Fibroblast of mammary gland (primary cell): ENCODE results near the gene PSMB11.
"Not testable (repeated sequence)": the region's sequence is repeated elsewhere in the genome, so short reads cannot be mapped to it uniquely, and the experiment has no call there.

Experiments
- DNase-seq: peaks from one replicate; pipeline ENCODE4 v3.0.0-alpha.2; 2010; ENCODE audit warnings: low read depth
- H3K4me3 ChIP-seq: 2 replicates; pipeline ENCODE4 v1.5.1; 2011; ENCODE audit warnings: low read depth, mild to moderate bottlenecking, low read length, moderate library complexity; ENCODE audit not compliant: control insufficient read depth
- CTCF ChIP-seq: conservative IDR thresholded peaks from 2 replicates; pipeline ENCODE4 v1.5.1; 2011; ENCODE audit warnings: low read depth, low read length, inconsistent platforms; ENCODE audit not compliant: control insufficient read depth, insufficient read depth

The PSMB11 gene

GRCh38 chr14:22998329-22999012 is 43.5 kb upstream of the PSMB11 start:
- DNase-seq = no peak
- TF ChIP-seq CTCF = no peak
- no peak overlapping the region for H3K4me3 ChIP-seq

- TF ChIP-seq CTCF = no peak
- DNase-seq = no peak
- no peak overlapping the region for H3K4me3 ChIP-seq
Observed at GRCh38 chr14:23000860-23001259, 41.2 kb upstream of the PSMB11 start.

DNA sequence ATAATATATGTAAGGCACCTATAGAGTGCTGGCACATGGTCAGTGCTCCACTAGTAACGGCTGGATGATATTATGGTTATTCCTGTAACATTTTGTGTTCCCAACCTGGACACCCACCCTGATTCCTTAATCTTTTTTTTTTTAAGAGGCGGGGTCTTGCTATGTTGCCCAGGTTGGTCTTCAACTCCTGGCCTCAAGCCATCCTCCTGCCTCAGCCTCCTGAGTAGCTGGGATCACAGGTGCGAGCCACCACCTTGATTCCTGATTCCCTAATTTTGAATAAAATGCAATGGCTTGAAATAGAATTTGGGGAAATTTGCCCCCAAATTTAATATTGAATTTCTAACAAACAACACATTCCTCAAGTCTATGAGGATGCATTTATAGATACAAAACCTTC is 39.4 kb upstream of the PSMB11 start:
- DNase-seq = no peak
- TF ChIP-seq CTCF = no peak
- no peak overlapping the region for H3K4me3 ChIP-seq

DNA sequence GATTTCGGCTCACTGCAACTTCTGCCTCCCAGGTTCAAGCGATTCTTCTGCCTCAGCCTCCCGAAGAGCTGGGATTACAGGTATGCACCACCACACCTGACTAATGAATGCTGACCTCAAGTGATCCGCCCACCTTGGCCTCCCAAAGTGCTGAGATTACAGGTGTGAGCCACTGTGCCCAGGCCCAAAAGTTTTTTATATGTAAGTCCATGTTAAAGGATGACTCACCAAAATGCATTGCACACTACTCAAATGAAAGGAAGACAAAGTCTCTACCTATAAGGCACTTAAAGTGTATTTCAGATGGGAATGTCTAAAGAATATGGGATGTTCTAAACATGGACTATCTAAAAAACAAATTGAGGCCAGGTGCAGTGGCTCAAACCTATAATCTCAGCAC is 37.7 kb upstream of the PSMB11 start:
- DNase-seq, H3K4me3 ChIP-seq: not testable (repeated sequence)

DNA sequence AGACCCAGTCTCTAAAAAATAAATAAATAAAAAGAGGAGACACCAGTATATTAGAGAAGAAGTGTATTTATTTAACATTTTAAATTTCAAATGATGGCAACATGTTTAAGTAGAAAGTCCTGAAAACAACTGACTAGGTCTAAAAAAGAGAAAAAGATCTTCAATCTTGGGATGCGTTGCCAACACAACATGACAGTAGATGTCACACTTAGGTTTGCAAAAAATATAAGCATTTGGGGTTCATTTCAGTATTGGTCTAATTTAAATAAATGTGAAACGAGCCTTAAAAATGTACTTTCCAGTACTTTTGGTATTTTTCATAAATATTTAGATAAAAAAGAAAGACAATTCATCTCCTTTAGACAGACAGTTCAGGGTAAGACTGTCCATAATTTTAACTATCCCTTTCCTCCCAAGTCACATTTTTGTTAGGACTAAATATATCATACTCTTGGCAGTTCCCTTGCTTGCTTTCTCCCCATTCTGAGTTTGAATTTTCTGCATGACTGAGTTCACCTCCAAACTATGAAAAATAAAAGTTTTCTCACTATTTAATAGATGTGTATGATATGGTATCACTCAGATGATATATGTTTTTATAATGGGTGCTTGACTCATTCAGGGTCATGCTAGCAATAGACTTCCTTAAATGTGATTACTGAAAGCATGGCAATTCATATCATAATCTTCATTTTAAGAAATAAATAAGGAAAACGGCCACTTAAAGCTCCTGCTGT is 36.4 kb upstream of the PSMB11 start:
- TF ChIP-seq CTCF = no peak
- DNase-seq = no peak
- H3K4me3 ChIP-seq = no peak overlapping the region

DNA sequence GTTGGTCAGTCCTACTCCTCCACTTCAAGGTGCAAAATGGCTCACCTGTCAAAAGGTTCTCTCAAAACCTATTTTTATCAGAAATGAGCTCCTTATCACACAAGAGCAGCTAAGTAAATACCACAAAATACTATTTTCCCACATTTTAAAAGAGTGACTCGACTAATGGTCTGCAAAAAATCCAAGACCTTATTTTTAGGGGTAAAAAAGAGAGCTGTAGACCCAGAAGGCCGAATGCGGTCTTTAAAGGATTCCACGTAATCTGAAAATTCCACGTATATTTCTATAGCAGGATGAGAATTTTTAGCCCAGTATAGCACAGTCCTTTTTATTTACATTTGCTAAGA is 35.9 kb upstream of the PSMB11 start:
- TF ChIP-seq CTCF = no peak
- H3K4me3 ChIP-seq = peak overlapping the region; percentile 71
- DNase-seq = no peak

DNA sequence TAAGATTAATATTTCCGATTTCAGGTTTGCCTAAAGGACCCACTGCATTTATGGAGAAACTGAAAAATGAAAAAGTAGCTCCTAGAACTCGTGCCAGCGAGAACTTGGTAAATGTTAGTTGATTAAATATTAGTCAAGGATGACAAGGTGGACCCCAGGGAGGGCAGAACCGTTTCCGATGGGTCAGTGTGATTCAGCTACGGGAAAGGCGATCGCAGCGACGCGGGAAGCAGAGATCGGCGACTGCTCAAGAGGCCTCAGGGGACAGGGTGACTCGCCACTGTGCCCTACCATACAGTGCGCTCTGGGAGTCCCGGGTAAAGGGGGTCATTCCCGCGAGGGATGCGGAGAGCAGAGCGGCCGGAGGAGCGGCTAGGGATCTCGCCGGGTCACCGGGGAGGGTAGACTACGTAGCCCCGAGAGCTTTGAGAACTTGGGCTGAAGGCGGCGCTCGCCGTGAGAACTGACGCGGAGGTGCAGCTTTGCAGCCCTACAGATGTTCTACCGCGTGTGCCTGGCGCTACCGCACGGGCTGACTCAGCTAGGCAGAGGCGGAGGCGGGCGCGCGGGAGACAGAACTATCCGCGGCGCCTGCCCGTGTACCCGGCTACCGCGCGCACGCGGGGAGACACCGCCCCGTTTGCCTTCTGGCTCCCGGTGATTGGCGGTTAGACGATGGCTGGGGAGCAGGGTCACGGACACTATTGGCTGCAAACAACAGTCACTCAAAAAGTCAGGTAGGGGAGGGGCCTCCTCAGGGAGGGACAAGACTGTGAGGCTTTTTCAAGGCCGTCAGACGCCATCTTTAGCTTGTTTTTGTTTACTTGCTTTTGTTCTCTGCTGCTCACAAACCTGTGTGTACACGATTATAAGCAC is 35.2 kb upstream of the PSMB11 start:
- TF ChIP-seq CTCF = peak; percentile 23
- DNase-seq = peak; percentile 98
- peak overlapping the region; percentile 71 for H3K4me3 ChIP-seq
